ENCODE data around the gene SERPINA5.

DNA sequence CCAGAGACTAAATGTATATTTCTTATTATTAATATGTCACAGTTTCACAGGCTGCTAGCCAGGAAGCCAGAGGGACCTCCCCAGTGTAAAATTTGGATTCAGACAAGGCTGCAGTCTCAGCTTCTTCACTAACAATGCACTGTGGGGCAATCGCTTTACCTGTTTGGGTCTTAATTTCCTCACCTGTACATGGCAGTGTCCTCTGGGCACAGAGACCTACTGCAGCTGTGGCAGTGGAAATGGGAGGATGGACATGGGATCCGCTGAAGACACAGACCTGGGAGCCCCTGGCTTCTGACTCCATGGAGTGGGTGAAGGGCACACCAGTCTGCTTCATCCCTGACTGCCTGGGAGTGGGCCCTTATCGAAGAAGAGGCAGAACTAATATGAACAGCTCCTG is 6.9 kb upstream of the SERPINA5 start:
- TF ChIP-seq, protein P1, sequence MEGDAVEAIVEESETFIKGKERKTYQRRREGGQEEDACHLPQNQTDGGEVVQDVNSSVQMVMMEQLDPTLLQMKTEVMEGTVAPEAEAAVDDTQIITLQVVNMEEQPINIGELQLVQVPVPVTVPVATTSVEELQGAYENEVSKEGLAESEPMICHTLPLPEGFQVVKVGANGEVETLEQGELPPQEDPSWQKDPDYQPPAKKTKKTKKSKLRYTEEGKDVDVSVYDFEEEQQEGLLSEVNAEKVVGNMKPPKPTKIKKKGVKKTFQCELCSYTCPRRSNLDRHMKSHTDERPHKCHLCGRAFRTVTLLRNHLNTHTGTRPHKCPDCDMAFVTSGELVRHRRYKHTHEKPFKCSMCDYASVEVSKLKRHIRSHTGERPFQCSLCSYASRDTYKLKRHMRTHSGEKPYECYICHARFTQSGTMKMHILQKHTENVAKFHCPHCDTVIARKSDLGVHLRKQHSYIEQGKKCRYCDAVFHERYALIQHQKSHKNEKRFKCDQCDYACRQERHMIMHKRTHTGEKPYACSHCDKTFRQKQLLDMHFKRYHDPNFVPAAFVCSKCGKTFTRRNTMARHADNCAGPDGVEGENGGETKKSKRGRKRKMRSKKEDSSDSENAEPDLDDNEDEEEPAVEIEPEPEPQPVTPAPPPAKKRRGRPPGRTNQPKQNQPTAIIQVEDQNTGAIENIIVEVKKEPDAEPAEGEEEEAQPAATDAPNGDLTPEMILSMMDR (IDR thresholded peaks at IDR 0.05), result no peak
- TF ChIP-seq EZH2 (IDR thresholded peaks at IDR 0.05), result no peak
